Smooth muscle cell (in vitro differentiated cells): Measurements from ENCODE around the gene SNX10. TPM values are rescaled to one million over a fixed set of nuclear protein-coding genes. Genes with fewer than 3 reads are reported as not detected.

ENCODE experiments used
- DNase-seq: peaks from one replicate; lab custom pipeline; 2025; ENCODE audit not compliant: unreplicated experiment; lab: John Stamatoyannopoulos, UW
- H2AFZ ChIP-seq: fragments of 200-600 bp; sonication (generic); 2 replicates; pipeline ENCODE4 v1.6.0; 2016; ENCODE audit warnings: antibody characterized with exemption, low read depth, mild to moderate bottlenecking
- H3F3A ChIP-seq: fragments of 200-600 bp; sonication (generic); 2 replicates; pipeline ENCODE4 v1.6.0; 2017; ENCODE audit warnings: antibody characterized with exemption, low read depth
- H3K27ac ChIP-seq: fragments of 200-600 bp; sonication (generic); 2 replicates; pipeline ENCODE4 v1.5.1; 2016; ENCODE audit warnings: low read depth, mild to moderate bottlenecking
- H3K27me3 ChIP-seq: fragments of 200-600 bp; sonication (generic); 2 replicates; pipeline ENCODE4 v1.6.1; 2016; ENCODE audit warnings: low read depth, mild to moderate bottlenecking
- H3K36me3 ChIP-seq: fragments of 200-600 bp; sonication (generic); 2 replicates; pipeline ENCODE4 v1.5.1; 2016; ENCODE audit warnings: low read depth
- H3K4me1 ChIP-seq: fragments of 200-600 bp; sonication (generic); 2 replicates; pipeline ENCODE4 v1.5.1; 2016; ENCODE audit warnings: low read depth
- H3K4me2 ChIP-seq: fragments of 200-600 bp; sonication (generic); 2 replicates; pipeline ENCODE4 v1.6.0; 2016; ENCODE audit warnings: mild to moderate bottlenecking
- H3K4me3 ChIP-seq: fragments of 200-600 bp; sonication (generic); 2 replicates; pipeline ENCODE4 v1.5.1; 2016; ENCODE audit warnings: mild to moderate bottlenecking
- H3K79me2 ChIP-seq: fragments of 200-600 bp; sonication (generic); 2 replicates; pipeline ENCODE4 v1.6.0; 2016; ENCODE audit warnings: low read depth, mild to moderate bottlenecking
- H3K9ac ChIP-seq: fragments of 200-600 bp; sonication (generic); 2 replicates; pipeline ENCODE4 v1.6.0; 2016; ENCODE audit warnings: low read depth
- H3K9me3 ChIP-seq: fragments of 200-600 bp; sonication (generic); replicated peaks from 2 replicates; pipeline ENCODE4 v1.5.1; 2016; ENCODE audit warnings: low read depth
- H4K20me1 ChIP-seq: fragments of 200-600 bp; sonication (generic); 2 replicates; pipeline ENCODE4 v1.6.0; 2016; ENCODE audit warnings: low read depth
- WGBS: methylation state at CpG from one replicate; pipeline ENCODE4 v1.1.7; 2016; ENCODE audit warnings: low lambda C conversion rate; 5-methylcytosine and 5-hydroxymethylcytosine counted together
- polyA plus RNA-seq: library from polyadenylated mRNA; unstranded; fragments of >200 nt; fragmentation: Nextera tagmentation; extraction: Ambion mirVana; gene quantifications from 2 replicates; pipeline ENCODE4 v1.2.1, GENCODE V29; 2016
- total RNA-seq: library from RNA; depleted of rRNA; stranded (reverse); fragments of >200 nt; gene quantifications from 2 replicates; pipeline ENCODE4 v1.2.3, GENCODE V29; 2014
- TF ChIP-seq, protein P1 (sequence below): fragments of 200-600 bp; sonication (generic); IDR thresholded peaks from 2 replicates; pipeline ENCODE4 v1.5.1; 2017; ENCODE audit warnings: borderline replicate concordance, mild to moderate bottlenecking, antibody characterized with exemption; ENCODE audit not compliant: insufficient read depth, poor library complexity, severe bottlenecking

Gene SNX10
- total and polyA plus RNA-seq, 2 experiments from 2014 or later, result 1.1 to 2.2 TPM

DNA sequence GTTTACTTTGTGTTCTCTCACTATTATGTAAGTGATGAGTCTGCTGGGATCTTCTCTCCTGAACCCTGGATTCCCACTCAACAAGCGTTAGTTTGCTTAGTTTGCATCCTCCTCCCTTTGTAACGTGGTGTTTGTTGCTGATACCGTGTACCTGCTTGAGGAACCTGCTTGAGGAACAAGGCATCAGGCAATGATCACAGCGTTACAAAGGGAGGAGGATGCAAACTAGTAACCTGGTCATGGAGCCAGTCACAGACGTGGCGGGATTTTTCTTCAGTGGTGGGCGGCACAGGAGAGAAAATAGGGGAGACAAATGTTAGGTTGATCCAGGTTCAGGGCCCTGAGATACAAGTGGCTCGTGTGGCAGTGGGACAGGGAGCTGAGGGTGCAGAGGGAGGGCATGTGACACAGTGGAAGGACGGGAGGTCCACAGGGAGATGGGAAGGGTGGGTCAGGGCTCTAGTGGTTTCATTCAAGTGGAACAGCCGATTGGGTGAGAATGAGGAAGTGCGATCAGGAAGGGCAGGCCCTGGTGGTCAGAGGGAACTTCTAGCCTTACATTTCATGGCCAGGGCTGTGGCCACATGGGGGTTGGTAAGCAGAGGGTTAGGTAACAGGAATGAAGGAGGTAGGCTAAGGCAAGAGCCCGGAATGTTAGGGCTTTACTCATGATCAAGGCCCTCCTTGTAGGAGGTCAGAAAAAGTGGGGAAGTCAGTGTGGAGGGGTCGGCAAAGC lies 38.0 kb downstream of the SNX10 start:
- no peak overlapping the region for H3K4me2 ChIP-seq
- no peak overlapping the region for H3K4me3 ChIP-seq
- no peak overlapping the region for H2AFZ ChIP-seq
- no peaks in the 10 kb centered on the region for H4K20me1 ChIP-seq
- H3K9ac ChIP-seq, result no peak overlapping the region
- no peaks in the 10 kb centered on the region for H3K27me3 ChIP-seq
- H3K27ac ChIP-seq, result no peak overlapping the region
- TF ChIP-seq, protein P1, sequence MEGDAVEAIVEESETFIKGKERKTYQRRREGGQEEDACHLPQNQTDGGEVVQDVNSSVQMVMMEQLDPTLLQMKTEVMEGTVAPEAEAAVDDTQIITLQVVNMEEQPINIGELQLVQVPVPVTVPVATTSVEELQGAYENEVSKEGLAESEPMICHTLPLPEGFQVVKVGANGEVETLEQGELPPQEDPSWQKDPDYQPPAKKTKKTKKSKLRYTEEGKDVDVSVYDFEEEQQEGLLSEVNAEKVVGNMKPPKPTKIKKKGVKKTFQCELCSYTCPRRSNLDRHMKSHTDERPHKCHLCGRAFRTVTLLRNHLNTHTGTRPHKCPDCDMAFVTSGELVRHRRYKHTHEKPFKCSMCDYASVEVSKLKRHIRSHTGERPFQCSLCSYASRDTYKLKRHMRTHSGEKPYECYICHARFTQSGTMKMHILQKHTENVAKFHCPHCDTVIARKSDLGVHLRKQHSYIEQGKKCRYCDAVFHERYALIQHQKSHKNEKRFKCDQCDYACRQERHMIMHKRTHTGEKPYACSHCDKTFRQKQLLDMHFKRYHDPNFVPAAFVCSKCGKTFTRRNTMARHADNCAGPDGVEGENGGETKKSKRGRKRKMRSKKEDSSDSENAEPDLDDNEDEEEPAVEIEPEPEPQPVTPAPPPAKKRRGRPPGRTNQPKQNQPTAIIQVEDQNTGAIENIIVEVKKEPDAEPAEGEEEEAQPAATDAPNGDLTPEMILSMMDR, result no peak
- no peaks in the 10 kb centered on the region for H3K4me1 ChIP-seq
- no peaks in the 10 kb centered on the region for H3F3A ChIP-seq
- WGBS, result 84% methylated on average over 13 of the region's 13 CpGs
- H3K36me3 ChIP-seq, result no peaks in the 10 kb centered on the region
- DNase-seq, result no peak
- H3K79me2 ChIP-seq, result no peaks in the 10 kb centered on the region
- no peaks in the 10 kb centered on the region for H3K9me3 ChIP-seq

DNA sequence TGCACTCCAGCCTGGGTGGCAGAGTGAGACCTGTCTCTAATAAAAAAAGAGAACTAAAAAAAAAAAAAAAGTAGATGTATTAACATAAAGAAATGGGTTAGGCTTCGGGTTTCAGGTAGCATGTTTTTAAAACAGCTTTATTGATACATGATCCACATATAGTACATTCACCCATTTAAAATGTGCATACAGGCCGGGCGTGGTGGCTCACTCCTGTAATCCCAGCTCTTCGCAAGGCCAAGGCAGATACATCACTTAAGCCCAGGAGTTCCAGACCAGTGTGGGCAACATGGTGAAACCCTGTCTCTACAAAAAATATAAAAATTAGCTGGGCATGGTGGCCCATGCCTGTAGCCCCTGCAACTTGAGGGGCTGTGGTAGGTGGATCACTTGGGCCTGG lies 39.5 kb downstream of the SNX10 start:
- DNase-seq, result no peak
- Histone ChIP-seq H3K9me3 (no peaks in the 10 kb centered on the region), H2AFZ (no peak overlapping the region), H3K27me3 (no peaks in the 10 kb centered on the region), H3K4me3 (no peak overlapping the region), H3K79me2 (no peaks in the 10 kb centered on the region), H3K4me2 (no peak overlapping the region), H4K20me1 (no peaks in the 10 kb centered on the region), H3K9ac (no peak overlapping the region), H3F3A (no peaks in the 10 kb centered on the region), H3K4me1 (no peaks in the 10 kb centered on the region), H3K27ac (no peak overlapping the region), H3K36me3 (no peaks in the 10 kb centered on the region)
- 94% methylated on average over 4 of the region's 4 CpGs for WGBS
- TF ChIP-seq, protein P1, result no peak

DNA sequence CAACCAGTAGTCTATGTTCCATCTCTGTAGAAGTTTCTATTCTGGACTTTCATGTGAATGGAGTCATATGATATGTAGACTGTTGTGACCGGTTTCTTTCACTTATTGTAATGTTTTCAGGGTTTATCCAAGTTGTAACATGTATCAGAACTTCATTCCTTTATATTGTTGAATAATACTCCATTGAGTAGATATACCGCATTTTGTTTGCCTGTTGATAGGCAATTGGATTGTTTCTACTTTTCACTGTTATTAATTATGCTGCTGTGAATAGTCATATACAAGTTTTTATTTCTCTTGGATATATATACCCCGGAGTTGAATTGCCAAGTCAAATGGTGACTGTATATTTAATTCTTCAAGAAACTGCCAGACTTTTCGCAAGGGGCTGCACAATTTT lies 40.1 kb downstream of the SNX10 start:
- H3K4me2 ChIP-seq, result no peak overlapping the region
- H3K27me3 ChIP-seq, result no peaks in the 10 kb centered on the region
- H2AFZ ChIP-seq, result no peak overlapping the region
- 74% methylated on average over 4 of the region's 4 CpGs for WGBS
- no peaks in the 10 kb centered on the region for H3K4me1 ChIP-seq
- H3F3A ChIP-seq, result no peaks in the 10 kb centered on the region
- no peaks in the 10 kb centered on the region for H3K36me3 ChIP-seq
- H3K9ac ChIP-seq, result no peak overlapping the region
- H3K79me2 ChIP-seq, result no peaks in the 10 kb centered on the region
- H3K27ac ChIP-seq, result no peak overlapping the region
- H3K9me3 ChIP-seq, result no peaks in the 10 kb centered on the region
- H3K4me3 ChIP-seq, result no peak overlapping the region
- no peak for DNase-seq
- no peaks in the 10 kb centered on the region for H4K20me1 ChIP-seq
- TF ChIP-seq, protein P1, result no peak

DNA sequence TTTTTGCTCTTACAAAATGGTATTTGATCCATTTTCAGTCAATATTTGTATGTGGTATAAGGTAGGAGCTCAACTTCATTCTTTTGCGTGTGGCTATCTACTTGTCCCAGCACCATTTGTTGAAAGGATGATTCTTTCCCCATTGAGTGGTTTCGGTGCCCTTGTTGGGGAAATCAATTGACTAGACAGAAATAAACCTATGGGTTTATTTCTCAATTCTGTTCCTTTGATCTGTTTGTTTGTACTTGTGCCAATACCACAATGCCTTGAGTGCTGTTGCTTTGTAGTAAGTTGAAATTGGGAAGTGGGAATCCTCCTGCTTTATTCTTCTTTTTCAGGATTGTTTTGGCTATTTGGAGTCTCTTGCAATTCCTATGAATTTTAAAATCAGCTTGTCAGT lies 41.0 kb downstream of the SNX10 start:
- Histone ChIP-seq H3K27me3 (no peaks in the 10 kb centered on the region), H3K4me1 (no peaks in the 10 kb centered on the region), H3K79me2 (no peaks in the 10 kb centered on the region), H3K27ac (no peak overlapping the region), H3K4me3 (no peak overlapping the region), H3K4me2 (no peak overlapping the region), H4K20me1 (no peaks in the 10 kb centered on the region), H3F3A (no peaks in the 10 kb centered on the region), H2AFZ (no peak overlapping the region), H3K9me3 (no peaks in the 10 kb centered on the region), H3K36me3 (no peaks in the 10 kb centered on the region), H3K9ac (no peak overlapping the region)
- WGBS, result 100% methylated on average over 2 of the region's 2 CpGs
- no peak for DNase-seq
- TF ChIP-seq, protein P1, result no peak
